GM19239 (cell line): Measurements from ENCODE around the gene SLC38A11.
"Not testable (repeated sequence)": the region's sequence is repeated elsewhere in the genome, so short reads cannot be mapped to it uniquely, and the experiment has no call there.

Experiments
- DNase-seq: peaks from one replicate; pipeline ENCODE4 v3.0.0; 2011; ENCODE audit warnings: low spot score; ENCODE audit not compliant: insufficient read length
- FAIRE-seq: peaks from 2 replicates; lab custom pipeline; 2011; peaks lifted over from hg19 to GRCh38; lab: Jason Lieb, UNC

Gene SLC38A11

GRCh38 chr2:164887434-164888144, 67.7 kb downstream of the SLC38A11 start:
- DNase-seq (no peak), FAIRE-seq (no peak)

DNA sequence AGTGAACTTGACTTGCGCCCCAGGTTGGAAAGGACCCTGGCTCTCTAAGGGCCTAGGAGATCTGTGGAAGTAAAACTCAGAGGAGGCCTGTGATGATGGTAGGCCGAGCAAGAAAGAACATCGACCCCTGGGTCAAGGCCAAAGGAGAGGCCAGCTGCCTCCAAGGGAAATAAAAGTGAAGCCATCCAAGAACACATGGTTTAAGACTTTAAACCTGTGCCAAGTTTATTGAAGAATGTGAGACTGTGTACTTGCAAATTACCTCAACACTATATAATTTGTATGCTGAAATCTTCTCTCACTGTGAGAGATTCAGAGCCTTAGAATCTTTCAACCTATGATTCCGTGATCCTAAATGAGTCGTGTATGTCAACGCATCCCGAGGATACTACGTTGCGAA, 73.0 kb downstream of the SLC38A11 start:
- no peak for DNase-seq
- no peak for FAIRE-seq

DNA sequence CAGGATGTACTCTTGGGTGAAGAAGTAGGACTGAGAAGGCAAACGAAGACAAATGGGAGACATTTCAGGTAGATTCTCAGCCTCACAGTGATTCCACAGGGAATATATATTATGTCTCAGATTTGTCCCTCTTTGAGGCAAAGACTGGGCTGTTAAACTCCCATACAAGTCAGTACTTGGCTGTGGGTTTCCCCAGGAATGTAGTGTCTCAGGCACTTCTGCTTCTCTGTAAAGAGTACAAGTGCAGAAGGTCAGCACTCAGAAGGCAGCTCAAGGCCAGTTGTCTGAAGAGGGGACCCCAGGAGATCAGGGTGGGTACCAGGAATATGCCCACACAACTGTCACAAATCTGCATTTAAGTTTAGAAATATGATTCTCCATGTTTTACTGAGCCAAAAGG, 73.8 kb downstream of the SLC38A11 start:
- no peak for DNase-seq
- FAIRE-seq = no peak

DNA sequence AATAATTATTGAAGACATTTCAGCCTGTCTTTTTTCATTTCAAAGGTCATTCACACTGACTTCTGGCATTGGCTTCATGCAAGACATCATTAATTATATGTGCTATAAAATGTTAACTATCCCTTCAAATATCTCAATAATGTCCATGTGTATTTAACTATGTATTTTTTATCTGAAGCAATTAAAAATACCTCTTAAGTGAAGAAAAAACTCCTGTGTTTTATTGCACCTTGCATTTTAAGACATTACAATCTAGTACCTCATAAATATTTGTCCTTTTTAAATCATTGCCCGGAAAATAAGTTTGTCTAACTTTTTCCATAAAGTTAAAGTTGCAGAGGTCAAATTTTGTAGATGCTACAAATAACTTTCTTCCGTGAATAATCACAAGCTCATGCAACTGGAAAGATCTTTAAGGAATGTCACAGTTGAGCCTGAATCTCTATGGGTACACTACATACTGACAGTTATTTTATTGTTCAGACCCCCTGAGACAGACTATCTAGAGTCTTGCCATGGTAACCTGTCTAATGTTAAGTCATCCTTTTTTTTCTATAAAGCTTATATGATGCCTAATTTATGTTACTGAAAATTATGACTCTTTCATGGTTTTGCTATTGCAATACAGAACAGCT, 75.3 kb downstream of the SLC38A11 start:
- FAIRE-seq (no peak), DNase-seq (no peak)

GRCh38 chr2:164877927-164878326, 77.4 kb downstream of the SLC38A11 start:
- DNase-seq = no peak
- no peak for FAIRE-seq

DNA sequence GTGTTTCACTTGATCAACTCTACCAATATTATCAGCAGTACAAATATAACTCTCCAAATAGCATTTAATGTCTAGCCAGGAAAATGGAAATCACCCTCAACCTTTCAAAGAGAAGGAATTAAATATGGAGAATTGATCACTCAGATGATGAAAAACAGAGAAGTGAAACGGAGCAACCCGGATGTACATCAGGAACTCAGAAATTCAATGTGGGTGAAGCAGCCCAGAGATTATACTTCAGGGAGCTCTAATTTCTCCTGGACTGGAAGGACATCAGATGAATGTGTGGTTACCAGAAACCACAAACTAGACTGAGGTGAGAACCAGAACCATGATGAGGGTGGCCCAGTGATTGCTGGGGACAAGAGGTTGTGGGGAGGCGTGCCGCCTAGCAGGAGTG, 78.2 kb downstream of the SLC38A11 start:
- FAIRE-seq = no peak

GRCh38 chr2:164875334-164876205, 79.8 kb downstream of the SLC38A11 start:
- FAIRE-seq (no peak), DNase-seq (no peak)

More for the DNA sequence above, 78.2 kb downstream of the SLC38A11 start:
- no peak for DNase-seq

GRCh38 chr2:164873210-164873908, 82.0 kb downstream of the SLC38A11 start:
- DNase-seq (no peak), FAIRE-seq (no peak)

GRCh38 chr2:164871404-164871803, 83.9 kb downstream of the SLC38A11 start:
- FAIRE-seq = no peak

DNA sequence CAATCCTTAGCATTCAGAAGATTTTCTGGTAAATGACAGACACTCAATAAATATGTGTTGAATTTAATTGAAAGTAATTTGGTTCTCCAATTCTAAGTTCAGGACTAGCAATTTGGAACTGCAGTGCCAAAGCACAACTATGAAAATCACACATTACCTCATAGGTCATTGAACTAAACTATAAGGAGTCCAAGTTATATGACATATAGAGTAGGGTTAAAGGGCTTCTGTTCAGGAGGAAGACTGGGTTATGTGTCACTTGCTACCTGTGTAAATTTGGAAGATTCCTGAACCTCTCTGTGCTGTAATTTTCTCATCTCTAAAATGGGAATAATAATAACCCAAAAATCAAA, 85.9 kb downstream of the SLC38A11 start:
- FAIRE-seq (no peak), DNase-seq (no peak)

More at GRCh38 chr2:164871404-164871803, 83.9 kb downstream of the SLC38A11 start:
- DNase-seq = no peak

DNA sequence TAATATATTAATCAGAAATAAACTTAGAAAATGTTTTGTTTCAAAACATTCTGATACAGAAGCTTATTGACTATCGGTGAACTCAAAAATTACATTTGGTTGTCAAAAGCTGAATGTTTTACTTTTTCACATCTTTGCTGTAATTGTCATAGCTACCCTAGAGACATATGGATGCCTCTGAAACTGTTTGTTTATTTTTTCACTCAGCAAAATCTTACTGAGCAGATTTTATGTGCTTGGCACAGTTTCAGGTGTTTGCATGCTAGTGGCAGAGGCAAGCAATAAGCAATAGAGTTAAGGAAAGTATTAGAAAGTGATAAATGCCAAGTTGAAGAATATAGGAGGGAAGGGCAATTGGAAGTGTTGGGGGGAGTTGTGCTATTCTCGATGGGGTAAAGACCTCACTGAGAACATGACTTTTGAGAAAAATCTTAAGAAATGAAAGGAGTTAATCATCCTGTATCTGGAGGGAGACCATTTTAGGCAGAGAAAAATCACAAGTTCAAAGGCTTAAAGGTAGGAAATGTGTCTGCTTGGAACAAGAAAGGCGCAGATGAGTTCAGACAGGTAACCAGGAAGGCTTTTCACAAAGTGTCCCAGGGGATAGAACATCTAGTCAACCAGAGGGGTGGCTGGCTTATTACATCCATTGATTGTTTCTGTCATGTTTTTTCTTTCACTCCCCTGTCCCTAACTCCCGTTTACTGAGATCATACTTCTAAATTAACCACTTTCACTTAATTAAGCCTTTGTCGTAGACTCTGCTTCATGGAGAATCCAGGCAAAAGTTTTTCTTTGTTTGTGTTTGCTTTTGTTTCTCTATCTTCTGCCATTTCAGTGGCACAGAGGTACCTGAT, 86.5 kb downstream of the SLC38A11 start:
- DNase-seq (no peak), FAIRE-seq (no peak)

GRCh38 chr2:164867779-164868397, 87.4 kb downstream of the SLC38A11 start:
- DNase-seq (no peak), FAIRE-seq (no peak)

- DNase-seq, FAIRE-seq: not testable (repeated sequence)
Measured at GRCh38 chr2:164866381-164866780, 88.9 kb downstream of the SLC38A11 start.

- FAIRE-seq (no peak), DNase-seq (no peak)
Measured at GRCh38 chr2:164860694-164861042, 94.7 kb downstream of the SLC38A11 start.

GRCh38 chr2:164859906-164860693, 95.2 kb downstream of the SLC38A11 start:
- not testable (repeated sequence) for FAIRE-seq, DNase-seq

GRCh38 chr2:164859251-164859818, 96.0 kb downstream of the SLC38A11 start:
- DNase-seq (no peak), FAIRE-seq (no peak)

DNA sequence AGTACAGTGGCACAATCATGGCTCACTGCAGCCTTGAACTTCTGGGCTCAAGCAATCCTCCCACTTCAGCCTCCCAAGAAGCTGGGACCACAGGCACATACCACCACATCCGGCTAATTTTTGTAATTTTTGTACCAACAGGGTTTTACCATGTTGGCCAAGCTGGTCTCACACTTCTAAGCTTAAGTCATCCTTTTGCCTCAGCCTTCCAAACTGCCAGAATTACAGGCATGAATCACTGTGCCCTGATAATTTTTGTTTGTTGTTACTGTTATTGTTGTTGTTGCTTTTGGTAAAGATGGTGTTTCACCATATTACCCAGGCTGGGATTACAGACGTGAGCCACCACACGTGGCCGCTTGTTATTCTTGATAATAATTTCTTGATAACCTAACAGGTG, 103.2 kb downstream of the SLC38A11 start:
- no peak for FAIRE-seq
- no peak for DNase-seq

DNA sequence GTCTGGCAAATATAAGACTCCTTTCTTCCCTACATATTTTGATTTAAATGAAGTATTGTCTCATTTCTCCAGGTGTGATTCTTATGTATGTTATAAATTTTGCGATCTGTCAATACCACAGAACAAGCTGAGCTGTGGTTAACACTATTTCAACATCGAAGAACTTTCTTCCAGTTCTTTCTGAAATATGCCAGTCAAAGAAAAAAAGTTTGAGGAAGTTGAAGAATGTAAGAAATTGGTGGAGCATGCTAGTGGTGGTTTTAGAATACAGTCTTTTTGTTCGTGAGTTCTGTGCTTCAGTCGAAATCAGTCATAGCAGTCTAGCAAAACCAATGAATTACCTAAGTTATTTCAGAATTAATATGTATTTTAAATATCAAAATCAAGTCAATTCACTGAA, 105.1 kb downstream of the SLC38A11 start:
- FAIRE-seq = no peak

More for the DNA sequence above, 105.1 kb downstream of the SLC38A11 start:
- no peak for DNase-seq
